HL-60 (cell line): ENCODE results near the gene ROS1.

Source experiments
- DNase-seq, 2 experiments: peaks; one replicate each; pipeline ENCODE4 v3.0.0-alpha.2; 2010 to 2020; ENCODE audit warnings: low read depth in 1 of 2, low spot score in 1 of 2
- H3K27ac ChIP-seq: fragments of 250-450 bp; sonication (Bioruptor Pico); replicated peaks from 2 replicates; pipeline ENCODE4 v1.5.1; 2020; ENCODE audit warnings: mild to moderate bottlenecking, moderate library complexity
- H3K27me3 ChIP-seq: fragments of 250-450 bp; sonication (Bioruptor Pico); 2 replicates; pipeline ENCODE4 v1.5.1; 2021; ENCODE audit warnings: mild to moderate bottlenecking, moderate library complexity; ENCODE audit not compliant: insufficient read depth, poor library complexity, severe bottlenecking
- H3K4me3 ChIP-seq: replicated peaks from 2 replicates; pipeline ENCODE4 v1.5.1; 2011; ENCODE audit warnings: mild to moderate bottlenecking, control low read depth, low read length; ENCODE audit not compliant: insufficient read depth
- CTCF ChIP-seq: IDR thresholded peaks from one replicate; pipeline ENCODE4 v1.5.1; 2011; ENCODE audit warnings: low read length, control low read depth, inconsistent platforms; ENCODE audit not compliant: insufficient read depth
- GABPA ChIP-seq: IDR thresholded peaks from 2 replicates; pipeline ENCODE4 v1.6.1; 2012; ENCODE audit warnings: low read depth
- POLR2AphosphoS5 ChIP-seq: IDR thresholded peaks from 2 replicates; pipeline ENCODE4 v1.6.1; 2012; ENCODE audit warnings: low read depth
- SPI1 ChIP-seq: IDR thresholded peaks from 2 replicates; pipeline ENCODE4 v1.6.1; 2012; ENCODE audit warnings: low read depth, mild to moderate bottlenecking, borderline replicate concordance
- TF ChIP-seq, protein P1 (sequence below): IDR thresholded peaks from 2 replicates; pipeline ENCODE4 v1.6.1; 2012; ENCODE audit warnings: low read depth; ENCODE audit not compliant: insufficient replicate concordance

Gene ROS1

GRCh38 chr6:117264692-117265409, 160.9 kb downstream of the ROS1 start:
- Histone ChIP-seq H3K4me3 (no peak overlapping the region), H3K27ac (no peak overlapping the region), H3K27me3 (peaks cover 87% of the 10 kb centered on the region)
- TF ChIP-seq SPI1 (no peak), POLR2AphosphoS5 (no peak), GABPA (no peak), CTCF (no peak)
- TF ChIP-seq, protein P1, sequence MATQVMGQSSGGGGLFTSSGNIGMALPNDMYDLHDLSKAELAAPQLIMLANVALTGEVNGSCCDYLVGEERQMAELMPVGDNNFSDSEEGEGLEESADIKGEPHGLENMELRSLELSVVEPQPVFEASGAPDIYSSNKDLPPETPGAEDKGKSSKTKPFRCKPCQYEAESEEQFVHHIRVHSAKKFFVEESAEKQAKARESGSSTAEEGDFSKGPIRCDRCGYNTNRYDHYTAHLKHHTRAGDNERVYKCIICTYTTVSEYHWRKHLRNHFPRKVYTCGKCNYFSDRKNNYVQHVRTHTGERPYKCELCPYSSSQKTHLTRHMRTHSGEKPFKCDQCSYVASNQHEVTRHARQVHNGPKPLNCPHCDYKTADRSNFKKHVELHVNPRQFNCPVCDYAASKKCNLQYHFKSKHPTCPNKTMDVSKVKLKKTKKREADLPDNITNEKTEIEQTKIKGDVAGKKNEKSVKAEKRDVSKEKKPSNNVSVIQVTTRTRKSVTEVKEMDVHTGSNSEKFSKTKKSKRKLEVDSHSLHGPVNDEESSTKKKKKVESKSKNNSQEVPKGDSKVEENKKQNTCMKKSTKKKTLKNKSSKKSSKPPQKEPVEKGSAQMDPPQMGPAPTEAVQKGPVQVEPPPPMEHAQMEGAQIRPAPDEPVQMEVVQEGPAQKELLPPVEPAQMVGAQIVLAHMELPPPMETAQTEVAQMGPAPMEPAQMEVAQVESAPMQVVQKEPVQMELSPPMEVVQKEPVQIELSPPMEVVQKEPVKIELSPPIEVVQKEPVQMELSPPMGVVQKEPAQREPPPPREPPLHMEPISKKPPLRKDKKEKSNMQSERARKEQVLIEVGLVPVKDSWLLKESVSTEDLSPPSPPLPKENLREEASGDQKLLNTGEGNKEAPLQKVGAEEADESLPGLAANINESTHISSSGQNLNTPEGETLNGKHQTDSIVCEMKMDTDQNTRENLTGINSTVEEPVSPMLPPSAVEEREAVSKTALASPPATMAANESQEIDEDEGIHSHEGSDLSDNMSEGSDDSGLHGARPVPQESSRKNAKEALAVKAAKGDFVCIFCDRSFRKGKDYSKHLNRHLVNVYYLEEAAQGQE: no peak
- no peak for DNase-seq

GRCh38 chr6:117264369-117264691, 161.4 kb downstream of the ROS1 start:
- DNase-seq: no peak
- Histone ChIP-seq H3K27me3 (peaks cover 81% of the 10 kb centered on the region), H3K4me3 (no peak overlapping the region), H3K27ac (no peak overlapping the region)
- no peak for TF ChIP-seq CTCF
- no peak for TF ChIP-seq GABPA
- TF ChIP-seq POLR2AphosphoS5: no peak
- TF ChIP-seq, protein P1: no peak
- TF ChIP-seq SPI1: no peak

- Histone ChIP-seq H3K27me3 (peaks cover 74% of the 10 kb centered on the region), H3K4me3 (no peak overlapping the region), H3K27ac (no peak overlapping the region)
- no peak for DNase-seq
- no peak for TF ChIP-seq CTCF
- TF ChIP-seq, protein P1: no peak
Measured at GRCh38 chr6:117263353-117263927, 162.3 kb downstream of the ROS1 start.
